Neural crest cell (in vitro differentiated cells): ENCODE measurements around the gene INS. TPM values are rescaled to one million over a fixed set of nuclear protein-coding genes. Genes with fewer than 3 reads are reported as not detected.

Source experiments
- DNase-seq: peaks from one replicate; pipeline ENCODE4 v3.0.0; 2021; ENCODE audit warnings: low read depth, mixed read lengths, low spot score
- H3K27ac Mint-ChIP-seq: one replicate; pipeline ENCODE4 v1.8.0; 2021; ENCODE audit warnings: mild to moderate bottlenecking, mixed read lengths; ENCODE audit not compliant: unreplicated experiment
- H3K27me3 Mint-ChIP-seq: 2 replicates; pipeline ENCODE4 v1.8.0; 2021; ENCODE audit warnings: low read depth, mild to moderate bottlenecking, mixed read lengths
- H3K36me3 Mint-ChIP-seq: 2 replicates; pipeline ENCODE4 v1.8.0; 2021; ENCODE audit warnings: low read depth, mild to moderate bottlenecking, mixed read lengths
- H3K4me1 Mint-ChIP-seq: 2 replicates; pipeline ENCODE4 v1.8.0; 2021; ENCODE audit warnings: mixed read lengths
- H3K4me3 Mint-ChIP-seq: one replicate; pipeline ENCODE4 v1.8.0; 2021; ENCODE audit warnings: mild to moderate bottlenecking, mixed read lengths
- H3K9me3 Mint-ChIP-seq: 2 replicates; pipeline ENCODE4 v1.8.0; 2021; ENCODE audit warnings: mixed read lengths
- CTCF ChIP-seq: fragments of 200-600 bp; sonication (generic); conservative IDR thresholded peaks from 2 replicates; pipeline ENCODE4 v1.5.0; 2021; ENCODE audit warnings: antibody characterized with exemption, mild to moderate bottlenecking
- total RNA-seq: library from RNA; stranded (reverse); gene quantifications from 2 replicates; pipeline ENCODE4 v1.2.1, GENCODE V29; 2021

Gene INS
- total RNA-seq, 1 donor from 2014 or later: not detected

- Mint-ChIP-seq H3K4me1 (peaks cover 19% of the 10 kb centered on the region), H3K4me3 (no peak overlapping the region), H3K36me3 (no peaks in the 10 kb centered on the region), H3K27me3 (peaks cover 19% of the 10 kb centered on the region), H3K9me3 (no peaks in the 10 kb centered on the region), H3K27ac (no peak overlapping the region)
- no peak for DNase-seq
- no peak for TF ChIP-seq CTCF
Observed at GRCh38 chr11:2187280-2187707, 26.3 kb upstream of the INS start.

- H3K27ac Mint-ChIP-seq: no peak overlapping the region
- H3K4me1 Mint-ChIP-seq: peaks cover 19% of the 10 kb centered on the region
- peak; percentile 63 for TF ChIP-seq CTCF
- no peaks in the 10 kb centered on the region for H3K9me3 Mint-ChIP-seq
- peaks cover 19% of the 10 kb centered on the region for H3K27me3 Mint-ChIP-seq
- H3K4me3 Mint-ChIP-seq: no peak overlapping the region
- H3K36me3 Mint-ChIP-seq: no peaks in the 10 kb centered on the region
- DNase-seq: peak; percentile 37
Observed at GRCh38 chr11:2186669-2187279, 25.8 kb upstream of the INS start.

GRCh38 chr11:2185324-2186085 lies 24.5 kb upstream of the INS start:
- Mint-ChIP-seq H3K4me3 (no peak overlapping the region), H3K36me3 (no peaks in the 10 kb centered on the region), H3K9me3 (no peaks in the 10 kb centered on the region), H3K27me3 (peaks cover 14% of the 10 kb centered on the region), H3K4me1 (peaks cover 11% of the 10 kb centered on the region), H3K27ac (no peak overlapping the region)
- DNase-seq: no peak
- no peak for TF ChIP-seq CTCF

GRCh38 chr11:2182692-2183474 lies 21.9 kb upstream of the INS start:
- no peak for DNase-seq
- no peak for TF ChIP-seq CTCF
- Mint-ChIP-seq H3K4me3 (no peak overlapping the region), H3K36me3 (no peaks in the 10 kb centered on the region), H3K4me1 (peaks cover 4% of the 10 kb centered on the region), H3K27me3 (peaks cover 13% of the 10 kb centered on the region), H3K9me3 (no peaks in the 10 kb centered on the region), H3K27ac (no peak overlapping the region)

- no peak for TF ChIP-seq CTCF
- Mint-ChIP-seq H3K27ac (no peak overlapping the region), H3K27me3 (peaks cover 13% of the 10 kb centered on the region), H3K4me1 (peaks cover 4% of the 10 kb centered on the region), H3K9me3 (no peaks in the 10 kb centered on the region), H3K4me3 (no peak overlapping the region), H3K36me3 (no peaks in the 10 kb centered on the region)
- DNase-seq: no peak
Observed at GRCh38 chr11:2182075-2182474, 21.1 kb upstream of the INS start.
